H9 (cell line): Measurements from ENCODE around the gene CAPZA2. TPM values are rescaled to one million over a fixed set of nuclear protein-coding genes. Genes with fewer than 3 reads are reported as not detected.

ENCODE experiments used
- DNase-seq: peaks from one replicate; pipeline ENCODE4 v3.0.0-alpha.2; 2017
- H2AFZ ChIP-seq: one replicate; pipeline ENCODE4 v1.6.1; 2013; ENCODE audit warnings: mild to moderate bottlenecking, low read length, control low read depth, moderate library complexity
- H2AK5ac ChIP-seq: 2 replicates; pipeline ENCODE4 v1.6.1; 2013; ENCODE audit warnings: low read length, control low read depth, mixed read lengths; ENCODE audit not compliant: insufficient read length
- H2BK120ac ChIP-seq: one replicate; pipeline ENCODE4 v1.6.1; 2013; ENCODE audit warnings: low read depth, mild to moderate bottlenecking, low read length, control low read depth, inconsistent platforms; ENCODE audit not compliant: poor library complexity, severe bottlenecking
- H2BK12ac ChIP-seq: 2 replicates; pipeline ENCODE4 v1.6.1; 2013; ENCODE audit warnings: low read length, control low read depth, mixed read lengths, low read depth; ENCODE audit not compliant: insufficient read length
- H2BK15ac ChIP-seq: 2 replicates; pipeline ENCODE4 v1.6.1; 2013; ENCODE audit warnings: low read depth, low read length, control low read depth
- H2BK20ac ChIP-seq: one replicate; pipeline ENCODE4 v1.6.1; 2013; ENCODE audit warnings: low read depth, mild to moderate bottlenecking, low read length, control low read depth, inconsistent platforms; ENCODE audit not compliant: poor library complexity, severe bottlenecking
- H2BK5ac ChIP-seq: 2 replicates; pipeline ENCODE4 v1.6.1; 2013; ENCODE audit warnings: low read length, control low read depth, mixed read lengths; ENCODE audit not compliant: insufficient read length
- H3K14ac ChIP-seq: 2 replicates; pipeline ENCODE4 v1.6.1; 2013; ENCODE audit warnings: low read length, control low read depth; ENCODE audit not compliant: insufficient read depth
- H3K18ac ChIP-seq: 2 replicates; pipeline ENCODE4 v1.6.1; 2013; ENCODE audit warnings: low read depth, mild to moderate bottlenecking, mixed read lengths, low read length, control low read depth; ENCODE audit not compliant: insufficient read length
- H3K23ac ChIP-seq: 2 replicates; pipeline ENCODE4 v1.6.1; 2013; ENCODE audit warnings: low read length, control low read depth, mixed read lengths, low read depth; ENCODE audit not compliant: insufficient read length
- H3K23me2 ChIP-seq: 2 replicates; pipeline ENCODE4 v1.6.1; 2013; ENCODE audit warnings: low read depth, mild to moderate bottlenecking, mixed read lengths, low read length, control low read depth; ENCODE audit not compliant: insufficient read length, poor library complexity, severe bottlenecking
- H3K27ac ChIP-seq: 2 replicates; pipeline ENCODE4 v1.5.1; 2013; ENCODE audit warnings: low read length, control low read depth, mixed read lengths, low read depth; ENCODE audit not compliant: insufficient read length
- H3K27me3 ChIP-seq: 2 replicates; pipeline ENCODE4 v1.6.1; 2013; ENCODE audit warnings: low read length, control low read depth, inconsistent platforms; ENCODE audit not compliant: insufficient read depth
- H3K4ac ChIP-seq: 2 replicates; pipeline ENCODE4 v1.6.1; 2013; ENCODE audit warnings: low read depth, mild to moderate bottlenecking, control low read depth, inconsistent platforms, low read length, moderate library complexity
- H3K4me1 ChIP-seq: 2 replicates; pipeline ENCODE4 v1.6.1; 2013; ENCODE audit warnings: low read length, control low read depth, inconsistent platforms; ENCODE audit not compliant: insufficient read depth
- H3K4me2 ChIP-seq: 2 replicates; pipeline ENCODE4 v1.6.1; 2013; ENCODE audit warnings: low read length, control low read depth, mixed read lengths; ENCODE audit not compliant: insufficient read length, insufficient read depth
- H3K56ac ChIP-seq: 2 replicates; pipeline ENCODE4 v1.6.1; 2013; ENCODE audit warnings: low read depth, mild to moderate bottlenecking, mixed read lengths, low read length, control low read depth; ENCODE audit not compliant: insufficient read length
- H3K79me1 ChIP-seq: 2 replicates; pipeline ENCODE4 v1.6.1; 2013; ENCODE audit warnings: low read depth, mild to moderate bottlenecking, moderate library complexity, low read length, control low read depth, inconsistent platforms; ENCODE audit not compliant: insufficient read depth, poor library complexity, severe bottlenecking
- H3K79me2 ChIP-seq: 2 replicates; pipeline ENCODE4 v1.6.1; 2013; ENCODE audit warnings: low read length, control low read depth, inconsistent platforms; ENCODE audit not compliant: insufficient read depth
- H3K9ac ChIP-seq: 2 replicates; pipeline ENCODE4 v1.6.1; 2013; ENCODE audit warnings: low read length, control low read depth, mixed read lengths; ENCODE audit not compliant: insufficient read length; ENCODE audit errors: extremely low read depth
- H3K9me3 ChIP-seq: one replicate; pipeline ENCODE4 v1.6.1; 2013; ENCODE audit warnings: low read depth, low read length, inconsistent platforms; ENCODE audit not compliant: control insufficient read depth
- H3T11ph ChIP-seq: one replicate; pipeline ENCODE4 v1.6.1; 2013; ENCODE audit warnings: mild to moderate bottlenecking, low read length, control low read depth, inconsistent platforms
- H4K20me1 ChIP-seq: one replicate; pipeline ENCODE4 v1.6.1; 2013; ENCODE audit not compliant: control insufficient read depth, insufficient read length, insufficient read depth
- H4K5ac ChIP-seq: 2 replicates; pipeline ENCODE4 v1.6.1; 2013; ENCODE audit warnings: low read depth, mild to moderate bottlenecking, mixed read lengths, low read length, control low read depth; ENCODE audit not compliant: insufficient read length
- H4K8ac ChIP-seq: replicated peaks from 2 replicates; pipeline ENCODE4 v1.6.1; 2013; ENCODE audit warnings: low read length, control low read depth, mixed read lengths, low read depth; ENCODE audit not compliant: insufficient read length
- H4K91ac ChIP-seq: 2 replicates; pipeline ENCODE4 v1.6.1; 2013; ENCODE audit warnings: low read depth, mild to moderate bottlenecking, moderate library complexity, mixed read lengths, low read length, control low read depth; ENCODE audit not compliant: insufficient read length
- H3K27ac Mint-ChIP-seq, 3 experiments: 2 replicates in 2 of 3; 3 replicates in 1 of 3; pipeline ENCODE4 v1.8.0; 2020 to 2021; ENCODE audit warnings: mixed read lengths in 3 of 3, mild to moderate bottlenecking in 1 of 3, moderate library complexity in 1 of 3
- H3K27me3 Mint-ChIP-seq: 2 replicates; pipeline ENCODE4 v1.8.0; 2021; ENCODE audit warnings: low read depth, mild to moderate bottlenecking, moderate library complexity, mixed read lengths
- H3K36me3 Mint-ChIP-seq, 3 experiments: 2 replicates in 2 of 3; 3 replicates in 1 of 3; pipeline ENCODE4 v1.8.0; 2020 to 2021; ENCODE audit warnings: low read depth in 3 of 3, mixed read lengths in 3 of 3; ENCODE audit not compliant: insufficient read depth in 1 of 3
- H3K4me1 Mint-ChIP-seq, 2 experiments: 2 replicates each; pipeline ENCODE4 v1.8.0; 2020; ENCODE audit warnings: mixed read lengths in 2 of 2
- H3K4me3 Mint-ChIP-seq, 2 experiments: 2 replicates in 1 of 2; 3 replicates in 1 of 2; pipeline ENCODE4 v1.8.0; 2020 to 2021; ENCODE audit warnings: mild to moderate bottlenecking in 2 of 2, mixed read lengths in 2 of 2, moderate library complexity in 1 of 2
- H3K9me3 Mint-ChIP-seq, 2 experiments: 2 replicates in 1 of 2; 3 replicates in 1 of 2; pipeline ENCODE4 v1.8.0; 2020; ENCODE audit warnings: mild to moderate bottlenecking in 2 of 2, mixed read lengths in 2 of 2, moderate library complexity in 1 of 2
- WGBS: extraction: QIAGEN DNeasy Blood & Tissue Kit; methylation state at CpG from one replicate; pipeline ENCODE4 v1.1.7; 2013; ENCODE audit warnings: missing lambda C conversion rate, low lambda C conversion rate, mixed read lengths; ENCODE audit not compliant: insufficient read length; ENCODE audit errors: extremely low coverage; 5-methylcytosine and 5-hydroxymethylcytosine counted together
- total RNA-seq: library from RNA; stranded (reverse); gene quantifications from 2 replicates; pipeline ENCODE4 v1.2.1, GENCODE V29; 2021
- TF ChIP-seq, protein P1 (sequence below): fragments of 200-600 bp; sonication (generic); conservative IDR thresholded peaks from 3 replicates; pipeline ENCODE4 v1.8.0; 2021; ENCODE audit warnings: antibody characterized with exemption, mild to moderate bottlenecking

The CAPZA2 gene
- total RNA-seq, 1 experiment from 2014 or later: 131 TPM

DNA sequence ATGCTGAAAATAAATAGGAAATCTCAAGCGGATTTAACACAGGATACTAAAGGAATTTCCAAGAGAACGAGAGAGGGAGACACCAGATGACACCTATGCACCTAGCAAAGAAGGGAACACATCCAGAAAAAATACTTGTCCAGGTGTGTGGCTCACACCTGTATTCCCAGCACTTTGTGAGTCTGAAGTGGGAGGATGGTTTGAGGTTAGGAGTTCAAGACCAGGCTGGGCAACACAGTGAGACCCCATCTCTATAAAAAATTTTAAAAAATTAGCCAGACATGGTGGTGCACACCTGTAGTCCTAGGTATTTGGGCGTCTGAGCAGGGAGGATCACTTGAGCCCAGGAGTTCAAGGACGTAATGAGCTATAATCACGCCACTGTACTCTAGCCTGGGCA lies 11.2 kb upstream of the CAPZA2 start:
- H2AFZ ChIP-seq: no peak overlapping the region
- TF ChIP-seq, protein P1, sequence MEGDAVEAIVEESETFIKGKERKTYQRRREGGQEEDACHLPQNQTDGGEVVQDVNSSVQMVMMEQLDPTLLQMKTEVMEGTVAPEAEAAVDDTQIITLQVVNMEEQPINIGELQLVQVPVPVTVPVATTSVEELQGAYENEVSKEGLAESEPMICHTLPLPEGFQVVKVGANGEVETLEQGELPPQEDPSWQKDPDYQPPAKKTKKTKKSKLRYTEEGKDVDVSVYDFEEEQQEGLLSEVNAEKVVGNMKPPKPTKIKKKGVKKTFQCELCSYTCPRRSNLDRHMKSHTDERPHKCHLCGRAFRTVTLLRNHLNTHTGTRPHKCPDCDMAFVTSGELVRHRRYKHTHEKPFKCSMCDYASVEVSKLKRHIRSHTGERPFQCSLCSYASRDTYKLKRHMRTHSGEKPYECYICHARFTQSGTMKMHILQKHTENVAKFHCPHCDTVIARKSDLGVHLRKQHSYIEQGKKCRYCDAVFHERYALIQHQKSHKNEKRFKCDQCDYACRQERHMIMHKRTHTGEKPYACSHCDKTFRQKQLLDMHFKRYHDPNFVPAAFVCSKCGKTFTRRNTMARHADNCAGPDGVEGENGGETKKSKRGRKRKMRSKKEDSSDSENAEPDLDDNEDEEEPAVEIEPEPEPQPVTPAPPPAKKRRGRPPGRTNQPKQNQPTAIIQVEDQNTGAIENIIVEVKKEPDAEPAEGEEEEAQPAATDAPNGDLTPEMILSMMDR: no peak
- H2BK120ac ChIP-seq: no peak overlapping the region
- no peaks in the 10 kb centered on the region; the same call in none of the 2 replicates for H3K27me3 Mint-ChIP-seq
- no peak overlapping the region for H3T11ph ChIP-seq
- H2BK20ac ChIP-seq: no peak overlapping the region
- H3K79me1 ChIP-seq: no peaks in the 10 kb centered on the region
- no peak overlapping the region for H3K4me2 ChIP-seq
- no peaks in the 10 kb centered on the region for H3K79me2 ChIP-seq
- no peaks in the 10 kb centered on the region for H4K20me1 ChIP-seq
- H3K56ac ChIP-seq: no peak overlapping the region
- no peak overlapping the region for H3K14ac ChIP-seq
- no peak overlapping the region for H2BK5ac ChIP-seq
- no CpG with 5 or more reads among the region's 5 CpGs for WGBS
- H4K5ac ChIP-seq: no peak overlapping the region
- no peak overlapping the region for H3K4ac ChIP-seq
- no peak overlapping the region for H4K8ac ChIP-seq
- no peaks in the 10 kb centered on the region for H3K9me3 Mint-ChIP-seq
- H3K27ac Mint-ChIP-seq: no peak overlapping the region
- no peaks in the 10 kb centered on the region for H3K23me2 ChIP-seq
- H3K36me3 Mint-ChIP-seq: no peaks in the 10 kb centered on the region
- H3K23ac ChIP-seq: no peak overlapping the region
- H3K9ac ChIP-seq: no peak overlapping the region
- no peak overlapping the region for H2AK5ac ChIP-seq
- H3K4me3 Mint-ChIP-seq: no peak overlapping the region
- H3K18ac ChIP-seq: no peak overlapping the region
- H3K9me3 ChIP-seq: no peaks in the 10 kb centered on the region
- H4K91ac ChIP-seq: no peak overlapping the region
- no peaks in the 10 kb centered on the region; the same call in 1 of the 2 replicates for H3K4me1 ChIP-seq
- peaks cover 15 to 19% of the 10 kb centered on the region in 2 experiments for H3K4me1 Mint-ChIP-seq
- no peaks in the 10 kb centered on the region for H3K27me3 ChIP-seq
- no peak overlapping the region for H3K27ac ChIP-seq
- no peak for DNase-seq
- H2BK15ac ChIP-seq: no peak overlapping the region
- H2BK12ac ChIP-seq: no peak overlapping the region
